Measurements from ENCODE around the gene NHEJ1. TPM values are rescaled to one million over a fixed set of nuclear protein-coding genes. Genes with fewer than 3 reads are reported as not detected.

The NHEJ1 gene
- total and polyA plus RNA-seq, 2 of the 13 experiments (the other 11 are each of a cell fraction or from before 2014, with no cell fraction given): 30.0 to 30.7 TPM

DNA sequence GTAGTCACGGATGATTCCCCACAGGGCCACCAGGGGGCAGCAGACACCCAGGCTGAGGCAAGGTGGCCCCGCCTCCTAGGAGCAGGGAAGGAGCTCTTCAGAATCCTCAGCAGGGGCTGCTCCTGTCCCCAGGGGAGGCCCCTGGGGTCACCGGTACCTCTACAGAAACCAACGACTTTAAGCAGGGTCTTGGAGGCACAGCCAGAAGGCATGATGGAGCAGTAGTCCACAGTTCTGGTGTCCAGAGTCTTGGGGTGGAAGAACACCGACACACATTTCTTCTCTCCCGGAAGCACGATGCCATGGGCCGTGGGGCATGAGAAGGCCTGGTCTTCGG lies 130.8 kb downstream of the NHEJ1 start (continued):
- TF ChIP-seq, protein P1, sequence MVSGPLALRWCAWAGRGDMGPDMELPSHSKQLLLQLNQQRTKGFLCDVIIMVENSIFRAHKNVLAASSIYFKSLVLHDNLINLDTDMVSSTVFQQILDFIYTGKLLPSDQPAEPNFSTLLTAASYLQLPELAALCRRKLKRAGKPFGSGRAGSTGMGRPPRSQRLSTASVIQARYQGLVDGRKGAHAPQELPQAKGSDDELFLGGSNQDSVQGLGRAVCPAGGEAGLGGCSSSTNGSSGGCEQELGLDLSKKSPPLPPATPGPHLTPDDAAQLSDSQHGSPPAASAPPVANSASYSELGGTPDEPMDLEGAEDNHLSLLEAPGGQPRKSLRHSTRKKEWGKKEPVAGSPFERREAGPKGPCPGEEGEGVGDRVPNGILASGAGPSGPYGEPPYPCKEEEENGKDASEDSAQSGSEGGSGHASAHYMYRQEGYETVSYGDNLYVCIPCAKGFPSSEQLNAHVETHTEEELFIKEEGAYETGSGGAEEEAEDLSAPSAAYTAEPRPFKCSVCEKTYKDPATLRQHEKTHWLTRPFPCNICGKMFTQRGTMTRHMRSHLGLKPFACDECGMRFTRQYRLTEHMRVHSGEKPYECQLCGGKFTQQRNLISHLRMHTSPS (CRISPR knock-in tag; IDR thresholded peaks at IDR 0.05; ENCODE audit: low read depth): no peak
- no peak for TF ChIP-seq ZFY (CRISPR knock-in tag; IDR thresholded peaks at IDR 0.05)
- 0 out of 2 replicates have a peak, but pooled peaks have one; percentile 46 for TF ChIP-seq ZFP1 (CRISPR knock-in tag; IDR thresholded peaks at IDR 0.05)
- no peak for TF ChIP-seq PCBP1 (IDR thresholded peaks at IDR 0.05; ENCODE audit: borderline replicate concordance, low read depth, low read length)
- TF ChIP-seq, protein P2, sequence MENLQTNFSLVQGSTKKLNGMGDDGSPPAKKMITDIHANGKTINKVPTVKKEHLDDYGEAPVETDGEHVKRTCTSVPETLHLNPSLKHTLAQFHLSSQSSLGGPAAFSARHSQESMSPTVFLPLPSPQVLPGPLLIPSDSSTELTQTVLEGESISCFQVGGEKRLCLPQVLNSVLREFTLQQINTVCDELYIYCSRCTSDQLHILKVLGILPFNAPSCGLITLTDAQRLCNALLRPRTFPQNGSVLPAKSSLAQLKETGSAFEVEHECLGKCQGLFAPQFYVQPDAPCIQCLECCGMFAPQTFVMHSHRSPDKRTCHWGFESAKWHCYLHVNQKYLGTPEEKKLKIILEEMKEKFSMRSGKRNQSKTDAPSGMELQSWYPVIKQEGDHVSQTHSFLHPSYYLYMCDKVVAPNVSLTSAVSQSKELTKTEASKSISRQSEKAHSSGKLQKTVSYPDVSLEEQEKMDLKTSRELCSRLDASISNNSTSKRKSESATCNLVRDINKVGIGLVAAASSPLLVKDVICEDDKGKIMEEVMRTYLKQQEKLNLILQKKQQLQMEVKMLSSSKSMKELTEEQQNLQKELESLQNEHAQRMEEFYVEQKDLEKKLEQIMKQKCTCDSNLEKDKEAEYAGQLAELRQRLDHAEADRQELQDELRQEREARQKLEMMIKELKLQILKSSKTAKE (CRISPR knock-in tag; IDR thresholded peaks at IDR 0.05; ENCODE audit: borderline replicate concordance): no peak
- no peak for TF ChIP-seq ZNF562 (CRISPR knock-in tag; IDR thresholded peaks at IDR 0.05; ENCODE audit: borderline replicate concordance)
- TF ChIP-seq, protein P3, sequence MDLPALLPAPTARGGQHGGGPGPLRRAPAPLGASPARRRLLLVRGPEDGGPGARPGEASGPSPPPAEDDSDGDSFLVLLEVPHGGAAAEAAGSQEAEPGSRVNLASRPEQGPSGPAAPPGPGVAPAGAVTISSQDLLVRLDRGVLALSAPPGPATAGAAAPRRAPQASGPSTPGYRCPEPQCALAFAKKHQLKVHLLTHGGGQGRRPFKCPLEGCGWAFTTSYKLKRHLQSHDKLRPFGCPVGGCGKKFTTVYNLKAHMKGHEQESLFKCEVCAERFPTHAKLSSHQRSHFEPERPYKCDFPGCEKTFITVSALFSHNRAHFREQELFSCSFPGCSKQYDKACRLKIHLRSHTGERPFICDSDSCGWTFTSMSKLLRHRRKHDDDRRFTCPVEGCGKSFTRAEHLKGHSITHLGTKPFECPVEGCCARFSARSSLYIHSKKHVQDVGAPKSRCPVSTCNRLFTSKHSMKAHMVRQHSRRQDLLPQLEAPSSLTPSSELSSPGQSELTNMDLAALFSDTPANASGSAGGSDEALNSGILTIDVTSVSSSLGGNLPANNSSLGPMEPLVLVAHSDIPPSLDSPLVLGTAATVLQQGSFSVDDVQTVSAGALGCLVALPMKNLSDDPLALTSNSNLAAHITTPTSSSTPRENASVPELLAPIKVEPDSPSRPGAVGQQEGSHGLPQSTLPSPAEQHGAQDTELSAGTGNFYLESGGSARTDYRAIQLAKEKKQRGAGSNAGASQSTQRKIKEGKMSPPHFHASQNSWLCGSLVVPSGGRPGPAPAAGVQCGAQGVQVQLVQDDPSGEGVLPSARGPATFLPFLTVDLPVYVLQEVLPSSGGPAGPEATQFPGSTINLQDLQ (CRISPR knock-in tag; IDR thresholded peaks at IDR 0.05): no peak
- TF ChIP-seq, protein P4, sequence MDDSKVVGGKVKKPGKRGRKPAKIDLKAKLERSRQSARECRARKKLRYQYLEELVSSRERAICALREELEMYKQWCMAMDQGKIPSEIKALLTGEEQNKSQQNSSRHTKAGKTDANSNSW (CRISPR knock-in tag; IDR thresholded peaks at IDR 0.05; ENCODE audit: borderline replicate concordance): no peak
- TF ChIP-seq FOSL1 (CRISPR knock-in tag; IDR thresholded peaks at IDR 0.05; ENCODE audit: borderline replicate concordance): no peak
- TF ChIP-seq, protein P5, sequence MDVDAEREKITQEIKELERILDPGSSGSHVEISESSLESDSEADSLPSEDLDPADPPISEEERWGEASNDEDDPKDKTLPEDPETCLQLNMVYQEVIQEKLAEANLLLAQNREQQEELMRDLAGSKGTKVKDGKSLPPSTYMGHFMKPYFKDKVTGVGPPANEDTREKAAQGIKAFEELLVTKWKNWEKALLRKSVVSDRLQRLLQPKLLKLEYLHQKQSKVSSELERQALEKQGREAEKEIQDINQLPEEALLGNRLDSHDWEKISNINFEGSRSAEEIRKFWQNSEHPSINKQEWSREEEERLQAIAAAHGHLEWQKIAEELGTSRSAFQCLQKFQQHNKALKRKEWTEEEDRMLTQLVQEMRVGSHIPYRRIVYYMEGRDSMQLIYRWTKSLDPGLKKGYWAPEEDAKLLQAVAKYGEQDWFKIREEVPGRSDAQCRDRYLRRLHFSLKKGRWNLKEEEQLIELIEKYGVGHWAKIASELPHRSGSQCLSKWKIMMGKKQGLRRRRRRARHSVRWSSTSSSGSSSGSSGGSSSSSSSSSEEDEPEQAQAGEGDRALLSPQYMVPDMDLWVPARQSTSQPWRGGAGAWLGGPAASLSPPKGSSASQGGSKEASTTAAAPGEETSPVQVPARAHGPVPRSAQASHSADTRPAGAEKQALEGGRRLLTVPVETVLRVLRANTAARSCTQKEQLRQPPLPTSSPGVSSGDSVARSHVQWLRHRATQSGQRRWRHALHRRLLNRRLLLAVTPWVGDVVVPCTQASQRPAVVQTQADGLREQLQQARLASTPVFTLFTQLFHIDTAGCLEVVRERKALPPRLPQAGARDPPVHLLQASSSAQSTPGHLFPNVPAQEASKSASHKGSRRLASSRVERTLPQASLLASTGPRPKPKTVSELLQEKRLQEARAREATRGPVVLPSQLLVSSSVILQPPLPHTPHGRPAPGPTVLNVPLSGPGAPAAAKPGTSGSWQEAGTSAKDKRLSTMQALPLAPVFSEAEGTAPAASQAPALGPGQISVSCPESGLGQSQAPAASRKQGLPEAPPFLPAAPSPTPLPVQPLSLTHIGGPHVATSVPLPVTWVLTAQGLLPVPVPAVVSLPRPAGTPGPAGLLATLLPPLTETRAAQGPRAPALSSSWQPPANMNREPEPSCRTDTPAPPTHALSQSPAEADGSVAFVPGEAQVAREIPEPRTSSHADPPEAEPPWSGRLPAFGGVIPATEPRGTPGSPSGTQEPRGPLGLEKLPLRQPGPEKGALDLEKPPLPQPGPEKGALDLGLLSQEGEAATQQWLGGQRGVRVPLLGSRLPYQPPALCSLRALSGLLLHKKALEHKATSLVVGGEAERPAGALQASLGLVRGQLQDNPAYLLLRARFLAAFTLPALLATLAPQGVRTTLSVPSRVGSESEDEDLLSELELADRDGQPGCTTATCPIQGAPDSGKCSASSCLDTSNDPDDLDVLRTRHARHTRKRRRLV (CRISPR knock-in tag; IDR thresholded peaks at IDR 0.05): no peak
- no peak for TF ChIP-seq HOXA3 (CRISPR knock-in tag; IDR thresholded peaks at IDR 0.05)
- TF ChIP-seq TSC22D2 (CRISPR knock-in tag; IDR thresholded peaks at IDR 0.05; ENCODE audit: borderline replicate concordance): no peak
- no peak for TF ChIP-seq SOX6 (IDR thresholded peaks at IDR 0.05)
- 0 out of 2 replicates have a peak, but pooled peaks have one; percentile 17 for TF ChIP-seq SOX6 (CRISPR knock-in tag; IDR thresholded peaks at IDR 0.05)
- TF ChIP-seq, protein P6, sequence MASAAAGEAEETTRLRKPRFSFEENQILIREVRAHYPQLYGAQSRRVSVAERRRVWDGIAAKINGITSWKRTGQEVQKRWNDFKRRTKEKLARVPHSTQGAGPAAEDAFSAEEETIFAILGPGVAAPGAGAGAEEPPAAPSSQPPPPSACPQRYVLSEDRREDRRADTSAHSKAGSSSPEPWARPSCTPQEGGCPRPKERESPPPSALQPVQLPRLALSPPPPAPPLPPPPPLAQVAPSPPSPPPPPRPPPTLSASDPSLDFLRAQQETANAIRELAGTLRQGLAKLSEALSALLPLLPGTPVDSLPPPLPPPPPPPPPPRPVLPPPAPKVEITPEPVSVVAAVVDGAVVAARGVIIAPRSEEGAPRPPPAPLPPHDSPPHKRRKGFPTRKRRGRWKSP (CRISPR knock-in tag; IDR thresholded peaks at IDR 0.05): no peak
- TF ChIP-seq ATM (IDR thresholded peaks at IDR 0.05; ENCODE audit: borderline replicate concordance): no peak

Data from HepG2 (cell line).